Vagina (tissue), 2 donors: ENCODE measurements around the gene CST9. TPM values are rescaled to one million over a fixed set of nuclear protein-coding genes. Genes with fewer than 3 reads are reported as not detected.
"Not testable (repeated sequence)": the region's sequence is repeated elsewhere in the genome, so short reads cannot be mapped to it uniquely, and the experiment has no call there.

Source experiments
- DNase-seq, 2 donors: peaks; one replicate each; pipeline ENCODE4 v3.0.0-alpha.2; 2017; ENCODE audit errors: extremely low spot score in 2 of 2
- H3K27ac ChIP-seq: fragments of 200-600 bp; sonication (generic); one replicate; pipeline ENCODE4 v1.5.1; 2019
- H3K27me3 ChIP-seq: fragments of 200-600 bp; sonication (generic); one replicate; pipeline ENCODE4 v1.5.1; 2019
- H3K36me3 ChIP-seq, 2 donors: fragments of 200-600 bp; sonication (generic); one replicate each; pipeline ENCODE4 v1.5.1; 2017 to 2019
- H3K4me1 ChIP-seq: fragments of 200-600 bp; sonication (generic); one replicate; pipeline ENCODE4 v1.5.1; 2019
- H3K4me3 ChIP-seq, 2 donors: fragments of 200-600 bp; sonication (generic); 1 replicate in 1 of 2; 2 replicates in 1 of 2; pipeline ENCODE4 v1.5.1; 2016 to 2019
- H3K9me3 ChIP-seq: fragments of 200-600 bp; sonication (generic); one replicate; pipeline ENCODE4 v1.5.1; 2019
- CTCF ChIP-seq, 3 experiments: fragments of 450-650 bp in 2 of 3; fragments of 200-600 bp in 1 of 3; sonication (generic) in 1 of 3; IDR thresholded peaks; one replicate each; pipeline ENCODE4 v1.5.1; 2017 to 2019; ENCODE audit warnings: antibody characterized with exemption in 3 of 3, mild to moderate bottlenecking in 2 of 3, moderate library complexity in 2 of 3
- POLR2A ChIP-seq, 2 donors: fragments of 450-650 bp; IDR thresholded peaks; one replicate each; pipeline ENCODE4 v1.6.1; 2017; ENCODE audit warnings: antibody characterized with exemption in 2 of 2, mild to moderate bottlenecking in 2 of 2, moderate library complexity in 2 of 2
- POLR2AphosphoS5 ChIP-seq, 2 donors: sonication (generic); formaldehyde crosslinking; IDR thresholded peaks; one replicate each; pipeline ENCODE4 v1.9.0; 2017; ENCODE audit warnings: antibody characterized with exemption in 2 of 2, mild to moderate bottlenecking in 2 of 2, low read depth in 1 of 2; ENCODE audit not compliant: insufficient read depth in 1 of 2
- intact Hi-C: fragments of 100-400 bp; cut with DNase I; formaldehyde crosslinking; loops from one replicate; pipeline ENCODE4 v1.15.1; 2023
- total RNA-seq: library from RNA; depleted of rRNA; stranded (reverse); fragments of >200 nt; gene quantifications from one replicate; pipeline ENCODE4 v1.2.3, GENCODE V29; 2016

The CST9 gene
- total RNA-seq, 1 donor from 2014 or later: not detected

- H3K9me3 ChIP-seq: no peaks in the 10 kb centered on the region
- TF ChIP-seq POLR2AphosphoS5 (IDR thresholded peaks at IDR 0.05; ENCODE audit: insufficient read depth in 1 of 2, low read depth in 1 of 2) (no peak), POLR2A (IDR thresholded peaks at IDR 0.05) (no peak), CTCF (IDR thresholded peaks at IDR 0.05) (no peak)
- H3K27me3 ChIP-seq: no peaks in the 10 kb centered on the region
- no peaks in the 10 kb centered on the region for H3K4me1 ChIP-seq
- H3K27ac ChIP-seq: no peak overlapping the region
- intact Hi-C loops: no loop called here
- H3K4me3 ChIP-seq: no peak overlapping the region
- no peaks in the 10 kb centered on the region for H3K36me3 ChIP-seq
- DNase-seq: no peak
Observed at GRCh38 chr20:23585449-23585807, 20.3 kb downstream of the CST9 start.

DNA sequence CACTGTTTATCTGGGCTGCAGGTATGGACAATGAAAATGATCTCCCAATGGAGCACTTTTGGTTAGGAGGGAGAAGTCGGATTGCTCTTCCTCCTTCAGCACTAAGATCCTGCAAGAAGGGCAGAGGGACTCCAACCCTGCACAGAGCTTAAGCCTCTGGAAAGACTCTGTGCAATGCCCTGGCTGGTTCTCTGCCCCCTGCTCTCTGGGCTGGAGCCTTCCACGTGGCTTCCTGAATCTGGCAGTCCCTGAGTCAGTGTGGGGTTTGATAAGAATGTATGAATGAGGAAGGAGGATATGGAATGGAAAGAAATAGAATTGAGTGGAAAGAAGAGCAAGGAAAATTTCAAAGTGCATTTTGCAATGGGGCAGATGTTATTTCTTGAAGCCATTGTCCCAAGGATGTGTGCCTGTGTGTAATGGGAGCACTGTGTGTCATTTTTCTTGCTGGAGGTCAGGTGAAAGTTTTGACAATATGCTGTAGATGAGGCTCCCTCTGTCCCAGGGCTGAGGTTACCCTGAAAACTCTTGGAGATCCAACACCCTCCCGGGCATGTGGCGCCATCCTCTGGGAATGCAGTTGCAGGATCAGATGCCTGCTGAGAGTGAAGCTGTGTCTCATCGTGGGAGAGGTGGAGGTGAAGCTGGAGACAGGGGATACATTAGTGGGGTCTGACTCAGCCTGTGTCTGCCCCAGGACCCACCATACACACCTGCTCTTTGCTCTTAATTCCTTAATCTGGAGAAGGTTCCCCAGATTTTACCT, 21.1 kb downstream of the CST9 start:
- DNase-seq: no peak
- no peaks in the 10 kb centered on the region for H3K27me3 ChIP-seq
- H3K4me3 ChIP-seq: no peak overlapping the region
- TF ChIP-seq POLR2A (IDR thresholded peaks at IDR 0.05) (no peak), POLR2AphosphoS5 (IDR thresholded peaks at IDR 0.05; ENCODE audit: insufficient read depth in 1 of 2, low read depth in 1 of 2) (no peak), CTCF (IDR thresholded peaks at IDR 0.05) (no peak)
- no peaks in the 10 kb centered on the region for H3K9me3 ChIP-seq
- intact Hi-C loops: no loop called here
- H3K27ac ChIP-seq: no peak overlapping the region
- H3K4me1 ChIP-seq: no peaks in the 10 kb centered on the region
- no peaks in the 10 kb centered on the region for H3K36me3 ChIP-seq

- Histone ChIP-seq H3K36me3 (no peaks in the 10 kb centered on the region), H3K4me1 (no peaks in the 10 kb centered on the region), H3K27ac (no peak overlapping the region), H3K27me3 (no peaks in the 10 kb centered on the region), H3K4me3 (no peak overlapping the region), H3K9me3 (no peaks in the 10 kb centered on the region)
- TF ChIP-seq POLR2AphosphoS5 (IDR thresholded peaks at IDR 0.05; ENCODE audit: insufficient read depth in 1 of 2, low read depth in 1 of 2) (no peak), POLR2A (IDR thresholded peaks at IDR 0.05) (no peak), CTCF (IDR thresholded peaks at IDR 0.05) (no peak)
- DNase-seq: no peak
- intact Hi-C loops: no loop called here
Observed at GRCh38 chr20:23583526-23583925, 22.2 kb downstream of the CST9 start.

DNA sequence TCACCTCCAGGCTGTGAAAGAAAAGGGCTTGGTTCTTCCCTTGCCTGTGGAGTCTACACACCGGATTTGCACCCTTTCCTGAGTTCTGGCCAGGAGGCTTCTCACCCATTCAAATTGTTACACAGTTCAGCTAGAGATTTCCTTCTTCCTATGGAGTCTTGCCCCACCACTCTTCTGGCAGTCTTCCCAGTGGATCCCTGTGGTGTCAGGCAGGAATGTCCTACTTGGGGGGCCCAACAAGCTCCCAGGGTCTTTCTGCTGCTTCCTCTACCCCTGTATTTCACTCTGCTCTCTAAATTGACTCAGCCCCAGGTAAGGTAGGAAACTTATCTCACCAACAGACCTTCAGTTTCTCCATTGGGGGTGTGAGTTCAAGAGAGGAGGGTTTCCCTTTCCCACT, 23.4 kb downstream of the CST9 start:
- no peaks in the 10 kb centered on the region for H3K9me3 ChIP-seq
- intact Hi-C loops: no loop called here
- TF ChIP-seq CTCF (IDR thresholded peaks at IDR 0.05) (no peak), POLR2AphosphoS5 (IDR thresholded peaks at IDR 0.05; ENCODE audit: insufficient read depth in 1 of 2, low read depth in 1 of 2) (no peak), POLR2A (IDR thresholded peaks at IDR 0.05) (no peak)
- H3K4me3 ChIP-seq: no peak overlapping the region
- no peaks in the 10 kb centered on the region for H3K36me3 ChIP-seq
- no peaks in the 10 kb centered on the region for H3K4me1 ChIP-seq
- no peak overlapping the region for H3K27ac ChIP-seq
- H3K27me3 ChIP-seq: no peaks in the 10 kb centered on the region
- no peak for DNase-seq

DNA sequence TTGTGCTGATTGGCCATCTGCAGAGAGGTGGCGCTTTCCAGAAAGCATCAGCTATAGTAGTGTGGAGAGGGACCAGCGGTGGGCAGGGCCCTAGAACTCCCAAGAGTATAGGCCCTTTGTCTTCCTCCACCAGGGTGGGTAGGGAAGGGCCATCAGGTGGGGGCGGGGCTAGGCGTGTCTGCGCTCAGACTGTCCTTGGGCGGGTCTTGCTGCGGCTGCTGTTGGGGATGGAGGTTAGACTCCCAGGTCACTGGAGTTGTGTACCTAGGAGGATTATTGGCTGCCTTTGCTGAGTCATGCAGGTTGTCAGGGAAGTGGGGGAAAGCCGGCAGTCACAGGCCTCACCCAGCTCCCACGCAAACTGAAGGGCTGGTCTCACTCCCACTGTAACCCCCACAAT, 23.9 kb downstream of the CST9 start:
- DNase-seq, H3K4me1 ChIP-seq, H3K4me3 ChIP-seq, H3K27ac ChIP-seq, H3K36me3 ChIP-seq, H3K9me3 ChIP-seq, H3K27me3 ChIP-seq, intact Hi-C loops: not testable (repeated sequence)
